ENCODE results near the gene FCHSD2. TPM values are rescaled to one million over a fixed set of nuclear protein-coding genes. Genes with fewer than 3 reads are reported as not detected.

FCHSD2 gene
- polyA plus RNA-seq, 3 donors = 14.5 to 43.5 (median 16.6) TPM

DNA sequence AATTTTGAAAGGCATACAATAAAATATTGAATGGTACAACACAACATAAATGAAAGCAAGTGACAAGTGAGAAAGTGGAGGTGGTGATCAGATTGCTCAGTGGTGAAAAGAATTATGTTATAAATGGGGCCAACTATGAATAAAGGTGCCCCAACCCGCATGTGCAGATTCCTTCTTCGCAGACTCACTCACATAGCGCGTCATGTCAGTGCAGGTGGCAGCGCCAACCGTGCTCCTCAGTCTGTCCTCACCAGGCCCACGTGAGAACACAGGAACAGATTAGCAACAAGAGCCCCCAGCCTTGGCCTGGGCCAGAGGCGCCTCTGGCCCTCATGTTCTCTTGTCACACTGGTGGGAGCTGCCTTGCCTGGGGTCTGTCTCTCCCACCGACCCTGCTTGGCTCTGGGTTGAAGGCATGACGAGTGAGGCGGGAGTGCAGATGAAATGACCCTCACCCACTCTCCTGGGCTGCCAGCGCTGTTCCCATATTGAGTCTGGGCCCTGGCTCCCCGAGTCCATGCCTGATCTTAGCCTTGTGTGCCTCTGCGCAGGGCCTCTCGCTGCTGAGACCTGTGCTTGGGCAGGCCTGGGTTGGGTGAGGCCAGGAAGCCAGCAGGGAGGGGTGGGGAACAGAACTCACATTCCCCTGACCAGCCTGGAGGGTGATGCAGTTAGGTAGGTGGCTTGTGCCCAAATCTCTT lies 321.5 kb downstream of the FCHSD2 start:
- Mint-ChIP-seq H3K9me3 (no peaks in the 10 kb centered on the region), H3K4me3 (no peak overlapping the region), H3K27ac (peak overlapping the region in 5 of 7 donors; percentile 8 to 63 (median 38)), H3K36me3 (peaks cover 67 to 86% of the 10 kb centered on the region in 2 donors), H3K4me1 (peaks cover 52% of the 10 kb centered on the region), H3K27me3 (ENCODE audit: low read depth in 3 of 3) (peaks cover 0 to 3% (median 2%) of the 10 kb centered on the region in 3 donors)
- Histone ChIP-seq H3K9me3 (replicated peaks in 1 of 2; ENCODE audit: control insufficient read depth in 1 of 2, insufficient read depth in 1 of 2, low read length in 2 of 2) (no peaks in the 10 kb centered on the region), H4K20me1 (ENCODE audit: insufficient read depth, low read length) (peaks cover 96% of the 10 kb centered on the region), H3K4me3 (replicated peaks in 1 of 3; ENCODE audit: low read depth in 2 of 3, low read length in 3 of 3) (no peak overlapping the region), H3K4me2 (replicated peaks; ENCODE audit: extremely low read depth, low read length, poor library complexity, severe bottlenecking) (no peak overlapping the region), H3K36me3 (replicated peaks in 1 of 2; ENCODE audit: control insufficient read depth in 1 of 2, insufficient read depth in 2 of 2, low read length in 2 of 2) (peaks cover 82 to 84% of the 10 kb centered on the region in 2 donors), H3K4me1 (ENCODE audit: control insufficient read depth in 1 of 2, insufficient read depth in 2 of 2, low read length in 2 of 2) (peaks cover 25 to 60% of the 10 kb centered on the region in 2 donors), H3K27ac (ENCODE audit: low read depth in 1 of 2, low read length in 2 of 2) (no peak overlapping the region), H3K79me2 (ENCODE audit: insufficient read depth, low read length) (peaks cover 88% of the 10 kb centered on the region), H3K9ac (ENCODE audit: insufficient read depth, low read length, poor library complexity, severe bottlenecking) (no peak overlapping the region), H3K27me3 (ENCODE audit: control insufficient read depth in 2 of 2, insufficient read depth in 2 of 2, low read length in 2 of 2) (no peaks in the 10 kb centered on the region), H2AFZ (ENCODE audit: insufficient read depth, low read depth, low read length, poor library complexity, severe bottlenecking) (no peak overlapping the region)
- TF ChIP-seq, protein P1, sequence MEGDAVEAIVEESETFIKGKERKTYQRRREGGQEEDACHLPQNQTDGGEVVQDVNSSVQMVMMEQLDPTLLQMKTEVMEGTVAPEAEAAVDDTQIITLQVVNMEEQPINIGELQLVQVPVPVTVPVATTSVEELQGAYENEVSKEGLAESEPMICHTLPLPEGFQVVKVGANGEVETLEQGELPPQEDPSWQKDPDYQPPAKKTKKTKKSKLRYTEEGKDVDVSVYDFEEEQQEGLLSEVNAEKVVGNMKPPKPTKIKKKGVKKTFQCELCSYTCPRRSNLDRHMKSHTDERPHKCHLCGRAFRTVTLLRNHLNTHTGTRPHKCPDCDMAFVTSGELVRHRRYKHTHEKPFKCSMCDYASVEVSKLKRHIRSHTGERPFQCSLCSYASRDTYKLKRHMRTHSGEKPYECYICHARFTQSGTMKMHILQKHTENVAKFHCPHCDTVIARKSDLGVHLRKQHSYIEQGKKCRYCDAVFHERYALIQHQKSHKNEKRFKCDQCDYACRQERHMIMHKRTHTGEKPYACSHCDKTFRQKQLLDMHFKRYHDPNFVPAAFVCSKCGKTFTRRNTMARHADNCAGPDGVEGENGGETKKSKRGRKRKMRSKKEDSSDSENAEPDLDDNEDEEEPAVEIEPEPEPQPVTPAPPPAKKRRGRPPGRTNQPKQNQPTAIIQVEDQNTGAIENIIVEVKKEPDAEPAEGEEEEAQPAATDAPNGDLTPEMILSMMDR (IDR thresholded peaks at IDR 0.05) = no peak
- WGBS (ENCODE audit: insufficient coverage) = 99% methylated on average over 15 of the region's 15 CpGs
- no peak for DNase-seq
- intact Hi-C loops (cut with micrococcal nuclease) = no loop called here

DNA sequence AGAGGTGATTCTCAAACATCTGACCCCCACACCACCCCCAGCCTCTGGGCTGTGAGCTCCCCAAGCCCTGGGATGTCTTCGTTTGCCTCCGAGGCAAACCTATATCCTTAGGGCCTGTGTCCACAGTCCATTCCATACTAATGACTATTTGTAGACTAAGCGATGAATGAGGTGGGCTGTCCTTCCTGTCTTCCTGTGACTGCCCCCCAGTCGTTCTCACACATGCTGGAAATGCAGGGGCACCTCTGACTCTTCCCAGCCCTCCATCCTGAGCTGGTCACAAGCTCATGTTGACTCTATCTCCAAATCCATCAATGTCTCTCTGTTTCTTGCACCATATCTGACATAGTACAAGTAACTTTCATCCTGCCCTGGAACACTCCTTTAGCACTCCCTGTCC lies 323.1 kb downstream of the FCHSD2 start:
- H3K27ac Mint-ChIP-seq = peak overlapping the region in 3 of 7 donors; percentile 8 to 33 (median 24)
- peaks cover 66 to 68% of the 10 kb centered on the region in 2 donors for H3K36me3 ChIP-seq (replicated peaks in 1 of 2; ENCODE audit: control insufficient read depth in 1 of 2, insufficient read depth in 2 of 2, low read length in 2 of 2)
- H3K79me2 ChIP-seq (ENCODE audit: insufficient read depth, low read length) = peaks cover 92% of the 10 kb centered on the region
- no peak overlapping the region for H3K4me3 ChIP-seq (replicated peaks in 1 of 3; ENCODE audit: low read depth in 2 of 3, low read length in 3 of 3)
- intact Hi-C loops (cut with micrococcal nuclease) = no loop called here
- no peak overlapping the region for H2AFZ ChIP-seq (ENCODE audit: insufficient read depth, low read depth, low read length, poor library complexity, severe bottlenecking)
- H3K27me3 Mint-ChIP-seq (ENCODE audit: low read depth in 3 of 3) = peaks cover 0 to 3% (median 2%) of the 10 kb centered on the region in 3 donors
- no peaks in the 10 kb centered on the region for H3K9me3 ChIP-seq (replicated peaks in 1 of 2; ENCODE audit: control insufficient read depth in 1 of 2, insufficient read depth in 1 of 2, low read length in 2 of 2)
- no peak overlapping the region for H3K4me2 ChIP-seq (replicated peaks; ENCODE audit: extremely low read depth, low read length, poor library complexity, severe bottlenecking)
- no peak overlapping the region for H3K4me3 Mint-ChIP-seq
- H3K4me1 ChIP-seq (ENCODE audit: control insufficient read depth in 1 of 2, insufficient read depth in 2 of 2, low read length in 2 of 2) = peaks cover 27 to 59% of the 10 kb centered on the region in 2 donors
- 88% methylated on average over 2 of the region's 4 CpGs for WGBS (ENCODE audit: insufficient coverage)
- no peak overlapping the region for H3K9ac ChIP-seq (ENCODE audit: insufficient read depth, low read length, poor library complexity, severe bottlenecking)
- peaks cover 47% of the 10 kb centered on the region for H3K4me1 Mint-ChIP-seq
- peak overlapping the region in 1 of 2 donors; percentile 19 for H3K27ac ChIP-seq (ENCODE audit: low read depth in 1 of 2, low read length in 2 of 2)
- TF ChIP-seq, protein P1 (IDR thresholded peaks at IDR 0.05) = no peak
- H3K9me3 Mint-ChIP-seq = no peaks in the 10 kb centered on the region
- H3K27me3 ChIP-seq (ENCODE audit: control insufficient read depth in 2 of 2, insufficient read depth in 2 of 2, low read length in 2 of 2) = no peaks in the 10 kb centered on the region
- H4K20me1 ChIP-seq (ENCODE audit: insufficient read depth, low read length) = peaks cover 80% of the 10 kb centered on the region
- no peak for DNase-seq
- H3K36me3 Mint-ChIP-seq = peaks cover 53 to 70% of the 10 kb centered on the region in 2 donors

All from CD14-positive monocyte (primary cell).